ENCODE measurements around the gene MICU1. TPM values are rescaled to one million over a fixed set of nuclear protein-coding genes. Genes with fewer than 3 reads are reported as not detected.
"Not testable (repeated sequence)": the region's sequence is repeated elsewhere in the genome, so short reads cannot be mapped to it uniquely, and the experiment has no call there.

Gene MICU1
- total RNA-seq, 1 experiment from 2014 or later, result 57.1 TPM

GRCh38 chr10:72573079-72573478 lies 52.8 kb downstream of the MICU1 start:
- in situ Hi-C loops (cut with HindIII; ENCODE audit: low sequenced_read_pairs), result no loop called here
- no peak for DNase-seq (ENCODE audit: low spot score)

- DNase-seq (ENCODE audit: low spot score), result peak; percentile 29
- in situ Hi-C loops (cut with HindIII; ENCODE audit: low sequenced_read_pairs), result no loop called here
Observed at GRCh38 chr10:72567889-72568640, 57.8 kb downstream of the MICU1 start.

- DNase-seq (ENCODE audit: low spot score), result peak; percentile 34
- in situ Hi-C loops (cut with HindIII; ENCODE audit: low sequenced_read_pairs), result no loop called here
Observed at GRCh38 chr10:72567421-72567820, 58.5 kb downstream of the MICU1 start.

GRCh38 chr10:72564596-72564995 lies 61.3 kb downstream of the MICU1 start:
- no peak for DNase-seq (ENCODE audit: low spot score)
- in situ Hi-C loops (cut with HindIII; ENCODE audit: low sequenced_read_pairs), result no loop called here

- in situ Hi-C loops (cut with HindIII; ENCODE audit: low sequenced_read_pairs), result no loop called here
- no peak for DNase-seq (ENCODE audit: low spot score)
Observed at GRCh38 chr10:72563327-72563932, 62.4 kb downstream of the MICU1 start.

- no peak for DNase-seq (ENCODE audit: low spot score)
- in situ Hi-C loops (cut with HindIII; ENCODE audit: low sequenced_read_pairs), result no loop called here
Observed at GRCh38 chr10:72561745-72562166, 64.1 kb downstream of the MICU1 start.

GRCh38 chr10:72557362-72557761 lies 68.5 kb downstream of the MICU1 start:
- in situ Hi-C loops (cut with HindIII; ENCODE audit: low sequenced_read_pairs), result no loop called here
- no peak for DNase-seq (ENCODE audit: low spot score)

GRCh38 chr10:72552857-72553256 lies 73.0 kb downstream of the MICU1 start:
- in situ Hi-C loops (cut with HindIII; ENCODE audit: low sequenced_read_pairs), result no loop called here
- DNase-seq (ENCODE audit: low spot score), result no peak

GRCh38 chr10:72550239-72550638 lies 75.6 kb downstream of the MICU1 start:
- DNase-seq (ENCODE audit: low spot score), result no peak
- in situ Hi-C loops (cut with HindIII; ENCODE audit: low sequenced_read_pairs), result no loop called here

- no peak for DNase-seq (ENCODE audit: low spot score)
Observed at GRCh38 chr10:72545546-72545945, 80.3 kb downstream of the MICU1 start.

GRCh38 chr10:72543855-72544254 lies 82.0 kb downstream of the MICU1 start:
- in situ Hi-C loops (cut with HindIII; ENCODE audit: low sequenced_read_pairs); DNase-seq (ENCODE audit: low spot score): not testable (repeated sequence)

More at GRCh38 chr10:72545546-72545945, 80.3 kb downstream of the MICU1 start:
- in situ Hi-C loops (cut with HindIII; ENCODE audit: low sequenced_read_pairs), result no loop called here

GRCh38 chr10:72542396-72542815 lies 83.5 kb downstream of the MICU1 start:
- in situ Hi-C loops (cut with HindIII; ENCODE audit: low sequenced_read_pairs), result no loop called here
- DNase-seq (ENCODE audit: low spot score), result peak; percentile 98

- DNase-seq (ENCODE audit: low spot score), result no peak
- in situ Hi-C loops (cut with HindIII; ENCODE audit: low sequenced_read_pairs), result no loop called here
Observed at GRCh38 chr10:72541337-72541736, 84.5 kb downstream of the MICU1 start.

GRCh38 chr10:72540193-72540807 lies 85.6 kb downstream of the MICU1 start:
- DNase-seq (ENCODE audit: low spot score), result no peak
- in situ Hi-C loops (cut with HindIII; ENCODE audit: low sequenced_read_pairs), result no loop called here

- no peak for DNase-seq (ENCODE audit: low spot score)
- in situ Hi-C loops (cut with HindIII; ENCODE audit: low sequenced_read_pairs), result no loop called here
Observed at GRCh38 chr10:72539137-72539536, 86.7 kb downstream of the MICU1 start.

GRCh38 chr10:72525689-72526088 lies 100.2 kb downstream of the MICU1 start:
- in situ Hi-C loops (cut with HindIII; ENCODE audit: low sequenced_read_pairs), result no loop called here
- no peak for DNase-seq (ENCODE audit: low spot score)

GRCh38 chr10:72525277-72525676 lies 100.6 kb downstream of the MICU1 start:
- DNase-seq (ENCODE audit: low spot score), result no peak
- in situ Hi-C loops (cut with HindIII; ENCODE audit: low sequenced_read_pairs), result no loop called here

- DNase-seq (ENCODE audit: low spot score), result no peak
- in situ Hi-C loops (cut with HindIII; ENCODE audit: low sequenced_read_pairs), result no loop called here
Observed at GRCh38 chr10:72524489-72524888, 101.4 kb downstream of the MICU1 start.

- in situ Hi-C loops (cut with HindIII; ENCODE audit: low sequenced_read_pairs), result no loop called here
- DNase-seq (ENCODE audit: low spot score), result no peak
Observed at GRCh38 chr10:72523932-72524396, 101.9 kb downstream of the MICU1 start.

- in situ Hi-C loops (cut with HindIII; ENCODE audit: low sequenced_read_pairs), result no loop called here
- no peak for DNase-seq (ENCODE audit: low spot score)
Observed at GRCh38 chr10:72523062-72523461, 102.8 kb downstream of the MICU1 start.
